CD4-positive, alpha-beta T cell treated with Interleukin-4 for 1 hour (primary cell): ENCODE measurements around the gene HNRNPA0.

ENCODE experiments used
- DNase-seq, 2 donors: peaks; one replicate each; pipeline ENCODE4 v3.0.0-alpha.2; 2020 to 2022

Gene HNRNPA0

DNA sequence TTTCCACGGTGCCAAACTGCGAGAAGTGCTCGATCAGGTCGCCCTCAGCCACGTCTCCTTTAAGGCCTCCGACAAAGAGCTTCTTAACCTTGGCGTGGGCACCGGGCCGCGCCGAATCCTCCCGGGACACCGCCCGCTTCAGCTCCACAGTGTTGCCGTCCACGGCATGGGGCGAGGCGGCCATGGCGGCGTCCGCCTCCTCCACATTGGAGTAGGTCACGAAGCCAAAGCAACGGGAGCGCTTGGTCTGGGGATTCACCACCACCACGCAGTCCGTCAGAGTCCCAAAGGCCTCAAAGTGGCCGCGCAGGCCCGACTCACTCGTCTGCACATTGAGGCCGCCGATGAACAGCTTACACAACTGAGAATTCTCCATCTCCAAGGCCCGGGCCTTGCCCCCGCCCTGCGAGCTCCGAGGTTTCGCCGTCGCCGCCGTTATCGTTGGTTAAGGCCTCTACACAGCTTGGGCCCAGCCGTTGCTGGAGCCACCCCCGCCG, 424 bp downstream of the HNRNPA0 start:
- no peak for DNase-seq

DNA sequence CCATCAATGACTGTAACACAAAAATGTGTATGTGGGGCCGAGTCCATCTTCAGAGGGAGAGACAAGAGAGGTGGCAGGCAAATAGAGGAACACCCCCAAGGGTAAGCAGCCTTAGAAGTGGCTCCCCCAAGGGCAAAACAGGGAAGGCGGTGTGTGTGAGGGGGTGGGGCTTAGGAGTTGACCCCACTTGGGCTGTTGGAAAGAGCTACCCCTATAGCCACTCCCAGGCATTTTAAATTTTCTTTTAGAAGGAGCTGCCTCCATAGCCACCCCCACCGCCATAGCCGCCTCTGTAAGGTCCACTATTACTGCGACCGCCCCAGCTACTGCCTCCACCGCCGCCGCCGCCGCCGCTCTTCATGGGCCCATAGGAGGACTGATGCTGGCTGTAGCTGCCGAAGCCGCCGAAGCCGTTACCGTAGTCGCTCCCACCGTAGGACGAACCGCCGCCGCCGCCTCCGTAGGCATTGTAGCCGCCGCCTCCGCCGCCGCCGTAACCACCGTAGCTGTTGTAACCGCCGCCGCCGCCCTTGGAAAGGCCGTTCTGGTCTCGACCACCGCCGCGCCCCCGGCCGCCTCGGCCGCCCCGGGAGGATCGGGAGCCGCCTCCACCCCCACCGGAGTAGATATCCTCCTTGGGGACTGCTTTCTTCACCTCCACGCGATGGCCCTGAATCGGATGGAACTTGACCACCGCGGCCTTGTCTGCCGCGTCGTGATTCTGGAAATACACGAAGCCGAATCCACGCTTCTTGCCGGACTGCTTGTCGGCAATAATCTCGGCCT, 1.1 kb downstream of the HNRNPA0 start:
- peak; percentile 49 to 53 for DNase-seq

DNA sequence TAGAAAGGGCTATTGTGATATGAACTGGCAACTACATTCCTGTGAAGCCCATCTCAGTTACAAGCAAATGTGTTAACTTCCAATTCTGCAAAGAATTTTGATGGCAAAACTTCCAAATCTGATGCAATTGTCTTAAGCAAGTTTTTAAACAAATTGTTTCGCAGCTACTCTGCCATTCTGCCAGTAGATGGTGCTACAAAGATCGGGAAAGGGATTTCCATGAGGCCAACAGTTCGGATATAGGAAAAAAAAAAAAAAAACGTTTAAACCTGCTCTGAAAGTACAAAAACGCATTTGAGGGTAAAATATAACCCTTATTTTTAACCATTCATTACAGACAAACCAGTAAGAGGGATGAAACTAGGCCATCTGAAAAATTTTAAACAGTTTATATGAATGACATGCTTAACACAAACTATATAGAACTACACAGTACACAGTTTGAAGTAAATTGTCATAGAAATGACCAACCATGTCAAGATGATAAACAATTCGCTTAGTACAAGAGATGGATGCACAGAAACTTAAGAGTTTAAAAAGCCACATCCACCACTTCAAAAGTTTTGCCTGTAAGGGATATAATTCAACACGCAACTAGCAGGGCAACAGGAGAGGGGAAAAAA, 2.2 kb downstream of the HNRNPA0 start:
- DNase-seq = peak in 1 of 2 donors; percentile 42

DNA sequence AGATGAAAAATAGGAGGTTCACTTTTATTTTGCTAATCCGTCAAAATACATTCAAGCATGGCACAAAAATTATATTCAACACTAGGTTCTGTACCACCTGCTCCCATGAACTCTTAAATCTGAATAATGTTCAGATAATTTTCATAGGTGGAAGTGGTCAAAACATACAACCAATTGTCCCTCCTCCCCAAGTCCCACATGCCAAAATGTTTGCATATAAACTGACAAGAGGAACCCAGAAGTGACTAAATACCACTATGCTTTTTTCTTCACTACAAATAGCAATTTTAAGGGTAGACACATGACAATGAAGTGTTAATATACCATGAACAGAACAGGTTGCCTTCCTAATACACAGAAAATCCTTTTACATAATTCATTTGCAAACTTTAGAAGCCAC, 3.7 kb downstream of the HNRNPA0 start:
- no peak for DNase-seq

DNA sequence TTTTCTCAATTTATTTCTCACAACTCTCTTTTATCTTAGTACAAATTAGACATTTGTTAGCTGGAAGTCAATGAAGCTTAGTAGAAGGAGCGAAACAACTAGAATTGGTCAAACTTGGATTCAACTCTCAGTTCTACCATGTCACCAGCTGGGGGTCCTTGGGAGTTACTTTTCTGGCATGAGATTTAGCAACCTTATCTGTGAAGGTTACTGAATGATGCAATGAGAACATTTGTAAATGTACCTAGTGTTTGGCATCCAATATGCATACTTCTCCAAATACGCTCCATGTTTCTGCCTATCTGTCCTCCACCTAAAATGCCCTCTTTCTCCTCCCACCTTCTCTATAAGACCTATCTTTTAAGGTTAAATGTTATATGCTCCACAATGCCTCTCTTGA, 6.3 kb downstream of the HNRNPA0 start:
- DNase-seq = no peak

DNA sequence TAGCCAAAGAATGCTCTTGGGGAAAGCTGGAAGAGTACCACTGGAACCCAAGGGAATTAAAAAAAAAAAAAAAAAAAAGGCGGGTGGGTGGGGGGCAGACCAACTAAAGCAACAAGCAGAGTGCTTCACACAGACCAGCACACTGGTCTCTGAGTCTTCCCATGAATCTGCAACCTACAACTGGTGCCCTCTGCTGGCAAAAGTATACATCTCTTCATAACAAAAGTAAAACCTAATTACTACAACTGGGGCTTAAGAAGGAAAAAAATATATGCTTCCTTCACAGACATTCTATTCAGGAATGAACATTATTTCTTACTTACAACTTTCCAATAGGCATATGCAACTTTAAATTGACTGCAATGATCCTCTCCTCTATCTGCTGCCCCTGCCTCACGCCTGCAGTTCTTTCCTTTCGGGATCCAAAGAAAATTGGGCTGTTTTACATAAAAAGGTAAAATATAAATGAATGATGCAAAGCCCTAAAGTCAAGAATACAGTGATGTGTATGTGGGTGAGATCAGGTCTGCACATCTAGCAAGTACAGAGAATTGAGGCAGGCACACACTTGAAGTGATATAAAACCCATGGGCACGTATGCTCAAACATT, 11.0 kb downstream of the HNRNPA0 start:
- DNase-seq = peak; percentile 64 to 75

DNA sequence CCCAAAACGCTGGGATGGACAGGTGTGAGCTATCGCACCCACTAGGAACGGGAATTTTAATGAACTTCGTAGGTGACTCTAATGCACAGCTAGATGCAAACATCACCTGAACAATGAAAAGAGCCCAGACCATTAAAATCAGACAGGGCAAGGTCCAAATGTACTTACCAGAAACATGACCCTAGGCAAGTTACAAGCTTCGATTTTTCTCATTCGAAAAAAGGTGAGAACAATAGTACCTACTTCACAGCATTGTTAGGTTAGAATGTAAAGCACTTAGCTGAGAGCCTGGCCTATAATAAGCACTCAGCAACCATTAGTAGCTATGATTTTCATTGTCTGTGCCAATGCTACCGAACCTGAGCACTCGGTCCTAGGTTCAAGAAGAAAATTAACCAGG, 12.4 kb downstream of the HNRNPA0 start:
- no peak for DNase-seq

DNA sequence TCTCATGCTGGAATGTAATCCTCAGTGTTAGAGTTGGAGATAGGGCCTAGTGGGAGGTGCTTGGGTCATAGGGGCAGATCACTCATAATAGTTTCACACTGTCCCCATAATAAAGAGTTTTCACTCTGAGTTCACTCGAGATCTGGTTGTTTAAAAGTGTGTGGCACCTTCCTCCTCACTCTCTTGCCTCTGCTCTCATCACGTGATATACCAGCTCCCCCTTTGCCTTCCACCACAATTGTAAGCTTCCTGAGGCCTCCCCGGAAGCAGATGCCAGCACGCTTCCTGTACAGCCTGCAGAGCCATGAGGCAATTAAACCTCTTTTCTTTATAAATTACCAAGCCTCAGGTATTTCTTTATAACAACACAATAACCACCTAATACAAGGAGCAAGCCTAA, 14.4 kb downstream of the HNRNPA0 start:
- no peak for DNase-seq

DNA sequence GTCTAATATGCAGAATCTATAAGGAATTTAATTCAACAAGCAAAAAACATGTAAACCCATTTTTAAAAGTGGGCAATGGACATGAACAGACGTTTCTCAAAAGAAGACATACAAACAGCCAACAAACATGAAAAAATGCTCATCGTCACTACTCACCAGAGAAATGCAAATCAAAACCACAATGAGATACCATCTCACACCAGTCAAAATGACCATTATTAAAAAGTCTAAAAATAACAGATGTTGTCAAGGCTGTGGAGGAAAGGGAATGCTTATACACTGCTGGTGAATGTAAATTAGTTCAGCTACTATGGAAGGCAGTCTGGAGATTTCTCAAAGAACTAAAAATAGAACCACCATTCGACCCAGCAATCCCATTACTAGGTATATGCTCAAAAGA, 15.2 kb downstream of the HNRNPA0 start:
- no peak for DNase-seq

DNA sequence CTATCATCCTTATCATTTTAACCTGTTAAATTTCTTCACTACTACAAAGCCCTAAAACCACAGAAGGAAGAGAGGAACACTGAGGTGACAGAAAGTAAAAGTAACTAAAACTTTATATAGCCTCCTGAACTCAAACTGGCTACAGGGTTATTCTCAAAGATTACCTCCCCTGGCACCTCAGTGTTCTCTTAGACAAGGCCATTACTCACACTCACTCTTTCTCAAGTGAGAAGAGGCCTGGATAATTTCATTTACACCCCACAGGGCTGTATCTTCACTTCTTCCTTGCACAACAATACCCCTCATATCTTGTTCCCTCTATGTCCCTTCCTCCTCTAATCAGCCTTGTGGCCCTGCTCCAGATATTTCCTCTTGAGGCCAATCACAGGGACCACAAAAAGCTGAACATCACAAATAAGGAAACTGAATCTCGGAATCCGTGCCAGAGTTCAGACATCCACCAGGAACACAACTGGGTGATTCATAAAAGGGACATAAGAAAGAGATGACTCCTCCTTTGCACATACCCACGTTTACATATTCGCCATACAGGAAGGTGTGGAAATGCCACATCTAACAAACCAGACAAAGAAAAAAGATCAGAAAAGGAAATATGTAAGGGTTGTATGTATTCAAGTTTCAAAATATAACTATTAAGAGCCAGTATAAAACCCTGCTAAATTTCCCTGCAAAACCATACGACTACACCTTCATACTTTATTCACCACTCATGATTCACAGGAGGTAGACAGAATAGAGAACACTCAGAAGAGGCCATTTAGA, 16.6 kb downstream of the HNRNPA0 start:
- DNase-seq = peak in 1 of 2 donors; percentile 46

DNA sequence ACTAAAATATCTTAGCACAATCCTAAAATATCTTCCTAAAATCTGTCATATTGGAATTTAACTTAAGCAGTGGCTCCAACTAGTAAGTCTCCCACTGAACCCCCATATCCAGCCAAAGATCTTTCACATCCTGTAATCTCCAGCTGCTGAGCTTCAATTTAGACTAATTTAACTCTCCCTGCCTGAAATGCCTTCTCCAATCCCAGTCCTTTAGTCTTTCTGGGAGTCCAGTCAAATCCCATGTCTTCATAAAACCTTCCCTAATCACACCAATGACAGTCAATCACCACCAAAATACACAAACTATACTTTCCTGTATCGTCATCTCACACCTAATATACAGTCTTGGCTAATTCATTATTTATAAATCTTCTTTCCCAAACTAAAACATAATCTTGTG, 17.7 kb downstream of the HNRNPA0 start:
- DNase-seq = no peak

DNA sequence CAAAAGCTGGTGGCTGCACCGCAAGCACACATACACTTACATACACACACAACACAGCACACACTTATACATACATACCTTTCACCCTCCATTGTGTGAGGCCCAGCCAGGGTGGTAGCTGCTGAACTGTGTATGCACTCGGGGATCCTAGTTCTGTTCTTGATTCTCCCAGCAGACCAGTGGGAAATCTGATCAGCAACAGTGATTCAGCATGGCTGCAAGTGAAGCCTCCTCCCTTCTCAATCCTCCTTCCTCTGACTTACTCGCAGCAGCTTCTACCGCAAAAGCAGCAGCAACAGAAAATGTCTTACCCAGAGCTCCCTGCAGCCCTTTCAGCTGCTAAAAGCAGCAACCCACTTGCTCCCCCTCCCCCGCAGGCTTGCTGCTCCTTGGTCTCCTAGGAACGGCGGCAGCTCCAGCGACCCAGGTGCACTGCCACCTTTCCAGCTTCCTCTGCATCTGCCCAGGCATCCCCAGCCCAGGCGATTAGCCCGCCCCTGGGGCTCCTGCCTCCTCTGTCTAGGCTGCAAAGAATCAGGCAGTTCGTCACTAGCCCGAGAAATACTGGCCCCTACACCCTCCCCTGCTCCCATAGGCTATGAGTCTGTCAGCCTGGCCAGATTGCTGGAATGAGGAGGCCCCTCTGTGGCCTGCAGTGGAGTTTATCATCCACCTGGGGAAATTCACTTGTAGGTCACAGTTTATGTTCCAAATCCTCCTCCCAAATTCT, 18.4 kb downstream of the HNRNPA0 start, which contains the start of gene KLHL3:
Gene KLHL3, minus strand, starts transcription at position 535 of the 730 bp plus-strand sequence. Its CDS starts 443 bp downstream, at position 92.
- DNase-seq = peak in 1 of 2 donors; percentile 11

DNA sequence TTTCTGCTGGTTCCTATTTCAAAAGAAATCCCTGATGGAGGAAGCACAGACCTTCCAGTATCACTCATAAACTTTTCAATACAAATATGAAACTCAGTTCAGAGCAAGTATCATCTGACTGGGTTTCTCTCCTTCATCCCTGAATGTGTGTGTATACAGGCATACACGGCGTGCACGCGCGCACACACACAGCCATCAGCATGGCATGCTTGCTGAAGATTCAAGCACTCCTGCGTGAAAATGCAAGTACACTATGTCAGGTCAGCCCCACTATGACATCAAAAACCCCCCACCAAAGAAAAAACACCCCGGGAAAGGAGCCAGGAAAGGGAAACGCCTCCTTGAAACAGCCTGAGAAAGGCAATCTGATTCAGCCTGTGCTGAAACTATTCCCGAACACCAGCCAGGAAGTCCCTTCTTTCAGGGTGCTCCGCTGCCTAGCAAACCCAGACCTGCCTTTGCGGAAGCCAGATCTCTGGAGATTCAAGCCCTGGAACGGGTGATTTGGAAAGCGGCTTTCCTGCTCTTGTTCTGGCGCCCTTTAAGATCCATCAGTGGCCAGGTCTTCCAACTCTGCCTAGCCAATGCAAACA, 19.1 kb downstream of the HNRNPA0 start:
- DNase-seq = peak in 1 of 2 donors; percentile 12

DNA sequence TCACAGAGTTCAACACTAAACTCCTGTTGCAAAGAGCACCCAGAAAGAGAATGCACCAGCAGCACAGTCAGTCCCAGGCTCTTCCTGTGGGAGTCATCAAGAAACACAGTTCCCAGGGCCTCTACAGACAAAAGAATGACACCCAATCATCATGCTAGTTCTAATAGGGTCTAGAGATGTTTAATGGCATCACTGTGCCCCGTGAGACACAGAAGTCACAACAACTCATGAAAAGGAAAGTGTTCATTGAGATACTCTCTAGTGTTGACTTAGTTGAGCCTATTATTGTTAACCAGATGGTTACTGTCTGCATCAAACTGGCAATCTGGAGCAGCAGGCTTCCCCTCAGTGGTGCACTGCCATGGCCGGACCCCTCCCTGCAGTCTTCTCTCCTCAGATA, 19.8 kb downstream of the HNRNPA0 start:
- DNase-seq = no peak

DNA sequence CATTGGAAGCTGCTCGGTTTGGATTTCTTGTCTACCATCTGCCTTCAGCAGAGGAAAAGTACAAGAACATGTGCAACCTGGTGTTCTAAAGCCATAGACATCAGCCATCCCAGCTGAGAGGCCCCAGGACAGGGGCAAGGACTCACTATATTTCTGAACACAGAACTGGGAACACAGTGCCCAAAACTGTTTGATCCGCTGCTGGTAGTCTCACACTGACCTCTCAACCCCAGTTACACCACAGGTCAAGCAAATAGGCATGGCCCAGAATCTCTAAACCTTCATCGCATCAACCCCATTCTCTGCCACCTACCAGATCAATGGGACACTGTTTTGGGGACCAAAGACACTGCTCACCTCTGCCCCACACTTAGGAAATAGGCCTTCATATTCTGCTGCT, 20.2 kb downstream of the HNRNPA0 start:
- no peak for DNase-seq

DNA sequence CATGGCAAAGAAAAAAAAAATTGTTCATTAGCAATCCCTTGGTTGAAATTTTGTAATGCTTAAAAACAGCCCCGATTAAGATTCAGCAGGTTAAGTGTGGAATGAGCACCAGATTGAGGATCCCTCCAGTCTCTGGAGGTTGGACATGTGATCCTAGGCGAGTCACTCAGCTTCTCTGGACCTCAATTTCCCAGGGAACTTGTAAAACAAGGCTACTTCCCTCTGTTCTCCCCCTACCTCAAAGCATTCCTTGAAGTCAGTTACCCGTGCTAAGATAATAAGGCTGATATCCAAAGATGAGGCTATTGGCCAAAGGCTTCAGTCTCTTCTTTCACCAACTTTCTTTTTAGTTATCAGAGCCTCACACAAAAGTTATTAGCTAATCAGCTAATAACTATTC, 21.2 kb downstream of the HNRNPA0 start:
- no peak for DNase-seq

DNA sequence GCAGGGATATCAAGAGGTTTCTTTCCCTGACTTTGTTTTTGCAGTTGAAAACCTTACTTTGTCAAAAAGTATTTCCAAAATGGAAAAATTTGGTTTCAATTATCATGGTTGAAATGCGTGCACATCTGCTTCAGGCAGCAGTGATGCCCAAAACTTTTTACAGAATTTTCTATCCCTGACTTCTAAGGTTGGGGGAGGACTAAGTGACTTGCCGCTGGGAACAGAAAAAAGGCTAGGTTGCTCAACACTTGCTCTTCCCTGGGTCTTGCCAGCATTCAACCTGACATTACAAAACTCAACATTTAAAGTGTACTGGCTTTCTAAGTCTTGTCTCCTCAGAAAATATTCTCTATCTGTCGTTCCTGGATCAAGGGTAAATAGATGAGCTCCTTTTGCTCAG, 23.0 kb downstream of the HNRNPA0 start:
- no peak for DNase-seq

DNA sequence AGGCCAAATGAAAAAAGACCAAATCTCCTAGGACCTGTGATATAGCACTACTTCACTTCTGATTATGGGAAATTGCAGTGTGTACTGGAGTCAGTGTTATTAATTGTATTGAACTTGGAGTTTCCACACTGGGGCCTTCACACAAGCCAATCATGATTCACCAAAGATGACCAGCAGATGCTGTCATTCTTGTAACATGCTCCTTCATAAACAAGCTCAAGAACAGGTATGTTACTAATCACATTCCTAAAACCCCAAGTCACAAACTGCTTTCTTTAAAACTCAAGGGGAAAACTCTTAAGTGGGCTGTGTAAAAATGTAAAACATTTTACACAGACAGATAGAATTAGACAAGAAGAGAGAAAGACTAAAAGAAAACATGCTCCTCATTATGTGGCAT, 23.8 kb downstream of the HNRNPA0 start:
- no peak for DNase-seq

DNA sequence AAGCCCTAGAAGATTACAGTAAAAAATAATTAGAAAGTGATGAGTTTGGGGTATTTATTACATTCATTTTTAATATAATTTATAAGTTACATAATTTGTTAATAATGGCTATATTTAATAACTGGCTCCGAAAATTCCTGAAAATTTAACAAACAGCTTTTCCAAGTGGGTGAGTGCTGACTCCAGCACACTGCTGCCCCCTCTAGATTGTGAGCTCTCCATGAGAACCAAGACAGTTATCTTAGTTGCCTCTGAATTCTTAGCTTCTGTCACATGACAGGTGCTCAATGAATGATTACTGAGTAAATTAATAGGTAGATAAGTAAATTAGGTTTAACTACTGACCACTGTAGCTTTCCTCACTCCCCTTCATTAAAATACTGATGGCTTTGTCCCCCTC, 26.1 kb downstream of the HNRNPA0 start:
- no peak for DNase-seq

DNA sequence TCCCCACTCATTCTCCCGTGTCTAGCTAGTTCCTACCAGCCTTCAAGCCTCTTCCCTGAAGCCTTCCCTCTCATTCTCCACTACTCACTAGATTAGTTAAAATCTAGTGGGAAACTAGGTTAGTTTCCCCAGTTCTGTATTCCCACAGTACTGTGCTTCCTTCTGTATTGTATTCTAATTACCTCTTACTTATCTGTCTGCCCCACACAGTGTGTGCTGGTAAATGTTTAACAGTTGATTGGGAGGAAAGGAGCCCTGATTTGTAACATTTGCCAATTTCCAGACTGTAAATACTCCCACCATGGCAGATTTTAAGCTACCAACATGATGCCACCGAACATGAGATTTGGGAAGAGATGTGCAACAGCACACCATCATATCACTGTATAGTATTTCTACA, 26.5 kb downstream of the HNRNPA0 start:
- DNase-seq = no peak

DNA sequence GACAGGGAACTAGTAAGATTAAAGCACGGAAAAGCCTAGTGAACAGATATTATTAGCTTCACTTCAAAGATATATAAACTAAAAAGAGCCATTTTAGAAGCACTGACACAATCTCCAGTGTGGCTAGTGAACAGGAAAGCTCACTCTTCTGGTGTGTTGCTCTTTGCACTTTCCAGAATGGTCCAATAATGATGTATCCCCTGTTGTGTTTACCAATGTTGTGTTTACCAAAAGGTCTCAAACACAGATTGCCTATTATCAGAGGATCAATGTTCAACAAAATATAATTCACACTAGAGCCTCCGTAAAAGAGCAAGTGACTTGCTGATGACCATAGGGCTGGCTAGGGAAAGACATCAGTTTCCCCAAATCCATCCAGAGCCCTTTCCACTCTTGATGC, 29.9 kb downstream of the HNRNPA0 start:
- DNase-seq = no peak

DNA sequence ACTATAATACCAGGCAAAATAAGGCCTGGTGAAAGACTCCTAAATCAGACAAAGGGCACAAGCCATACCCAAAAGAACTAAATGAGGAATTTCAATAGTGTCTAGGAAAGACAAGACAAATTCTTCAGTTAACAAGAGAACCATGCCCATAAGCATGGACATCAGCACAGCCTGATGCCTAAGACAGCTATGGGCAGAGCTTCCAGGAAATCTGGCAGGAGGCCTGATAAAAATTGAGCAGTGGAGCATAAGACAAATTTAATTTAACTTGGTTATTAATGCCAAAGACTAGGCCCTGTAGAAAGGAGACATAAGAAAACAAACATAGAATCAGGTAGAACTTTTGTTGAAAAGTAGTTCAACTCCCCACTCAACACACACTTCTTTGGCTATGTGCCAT, 35.6 kb downstream of the HNRNPA0 start:
- no peak for DNase-seq
